Mucosa of rectum (tissue), 2 donors: ENCODE data around the gene ALOX15.

Experiments used
- H3K27ac ChIP-seq, 2 donors: one replicate each; pipeline ENCODE4 v1.7.0; 2013; ENCODE audit warnings: inconsistent platforms in 2 of 2, low read depth in 2 of 2, low read length in 2 of 2
- H3K27me3 ChIP-seq, 2 donors: one replicate each; pipeline ENCODE4 v1.7.0; 2013; ENCODE audit warnings: low read length in 2 of 2; ENCODE audit not compliant: control insufficient read depth in 2 of 2, insufficient read depth in 2 of 2
- H3K36me3 ChIP-seq, 2 donors: one replicate each; pipeline ENCODE4 v1.7.0; 2013; ENCODE audit warnings: low read length in 2 of 2; ENCODE audit not compliant: control insufficient read depth in 2 of 2, insufficient read depth in 2 of 2
- H3K4me1 ChIP-seq, 2 donors: one replicate each; pipeline ENCODE4 v1.7.0; 2013; ENCODE audit warnings: low read length in 2 of 2, mild to moderate bottlenecking in 1 of 2; ENCODE audit not compliant: control insufficient read depth in 2 of 2, insufficient read depth in 2 of 2
- H3K4me3 ChIP-seq, 2 donors: one replicate each; pipeline ENCODE4 v1.7.0; 2013; ENCODE audit warnings: low read length in 2 of 2
- H3K9ac ChIP-seq, 2 donors: one replicate each; pipeline ENCODE4 v1.7.0; 2013; ENCODE audit warnings: low read length in 2 of 2, low read depth in 1 of 2, mild to moderate bottlenecking in 1 of 2
- H3K9me3 ChIP-seq, 2 donors: one replicate each; pipeline ENCODE4 v1.7.0; 2013; ENCODE audit warnings: low read length in 2 of 2; ENCODE audit not compliant: control insufficient read depth in 2 of 2
- donor health status: healthy.
- donor health status: Normal muscosa, but diverticular disease.

ALOX15 gene

GRCh38 chr17:4588898-4589625 lies 52.4 kb downstream of the ALOX15 start:
- H3K9ac ChIP-seq = no peak overlapping the region
- peaks cover 9 to 14% of the 10 kb centered on the region in 2 donors for H3K27me3 ChIP-seq
- H3K9me3 ChIP-seq = no peaks in the 10 kb centered on the region
- H3K36me3 ChIP-seq = no peaks in the 10 kb centered on the region
- H3K4me1 ChIP-seq = peaks cover 1 to 4% of the 10 kb centered on the region in 2 donors
- H3K4me3 ChIP-seq = no peak overlapping the region
- no peak overlapping the region for H3K27ac ChIP-seq

- no peak overlapping the region for H3K27ac ChIP-seq
- peaks cover 4 to 7% of the 10 kb centered on the region in 2 donors for H3K4me1 ChIP-seq
- no peak overlapping the region for H3K9ac ChIP-seq
- H3K36me3 ChIP-seq = no peaks in the 10 kb centered on the region
- H3K4me3 ChIP-seq = no peak overlapping the region
- no peaks in the 10 kb centered on the region for H3K9me3 ChIP-seq
- peaks cover 16 to 19% of the 10 kb centered on the region in 2 donors for H3K27me3 ChIP-seq
These were observed 53.1 kb downstream of the ALOX15 start for GRCh38 chr17:4588391-4588790.

- H3K4me3 ChIP-seq = no peak overlapping the region
These were observed 53.7 kb downstream of the ALOX15 start for GRCh38 chr17:4587803-4588202.

GRCh38 chr17:4587195-4587594 lies 54.3 kb downstream of the ALOX15 start:
- no peaks in the 10 kb centered on the region for H3K9me3 ChIP-seq
- H3K36me3 ChIP-seq = no peaks in the 10 kb centered on the region
- H3K27ac ChIP-seq = no peak overlapping the region
- no peak overlapping the region for H3K4me3 ChIP-seq
- peaks cover 20 to 31% of the 10 kb centered on the region in 2 donors for H3K27me3 ChIP-seq
- H3K9ac ChIP-seq = no peak overlapping the region
- H3K4me1 ChIP-seq = peaks cover 4 to 7% of the 10 kb centered on the region in 2 donors

More at GRCh38 chr17:4587803-4588202, 53.7 kb downstream of the ALOX15 start:
- peaks cover 4 to 7% of the 10 kb centered on the region in 2 donors for H3K4me1 ChIP-seq
- H3K9me3 ChIP-seq = no peaks in the 10 kb centered on the region
- no peak overlapping the region for H3K9ac ChIP-seq
- H3K27me3 ChIP-seq = peaks cover 18 to 25% of the 10 kb centered on the region in 2 donors
- H3K27ac ChIP-seq = no peak overlapping the region
- H3K36me3 ChIP-seq = no peaks in the 10 kb centered on the region

GRCh38 chr17:4586043-4586442 lies 55.4 kb downstream of the ALOX15 start:
- no peaks in the 10 kb centered on the region for H3K9me3 ChIP-seq
- no peak overlapping the region for H3K27ac ChIP-seq
- H3K4me1 ChIP-seq = peaks cover 4 to 7% of the 10 kb centered on the region in 2 donors
- peaks cover 31 to 37% of the 10 kb centered on the region in 2 donors for H3K27me3 ChIP-seq
- no peak overlapping the region for H3K4me3 ChIP-seq
- H3K36me3 ChIP-seq = no peaks in the 10 kb centered on the region
- no peak overlapping the region for H3K9ac ChIP-seq

- Histone ChIP-seq H3K27ac (no peak overlapping the region), H3K4me1 (peaks cover 4 to 7% of the 10 kb centered on the region in 2 donors), H3K9ac (no peak overlapping the region), H3K9me3 (no peaks in the 10 kb centered on the region), H3K4me3 (no peak overlapping the region), H3K36me3 (no peaks in the 10 kb centered on the region), H3K27me3 (peaks cover 32 to 37% of the 10 kb centered on the region in 2 donors)
These were observed 55.9 kb downstream of the ALOX15 start for GRCh38 chr17:4585638-4585994.

- no peak overlapping the region for H3K9ac ChIP-seq
- peaks cover 4 to 7% of the 10 kb centered on the region in 2 donors for H3K4me1 ChIP-seq
- H3K27me3 ChIP-seq = peaks cover 32 to 37% of the 10 kb centered on the region in 2 donors
- no peaks in the 10 kb centered on the region for H3K36me3 ChIP-seq
- H3K9me3 ChIP-seq = no peaks in the 10 kb centered on the region
- peak overlapping the region in 1 of 2 donors; percentile 23 for H3K4me3 ChIP-seq
- H3K27ac ChIP-seq = no peak overlapping the region
These were observed 56.4 kb downstream of the ALOX15 start for GRCh38 chr17:4584917-4585637.

- Histone ChIP-seq H3K4me3 (peak within 1 kb of the TSS; percentile 9 to 50), H3K9me3 (no peaks in the 10 kb centered on the region), H3K36me3 (no peaks in the 10 kb centered on the region), H3K9ac (no peak within 1 kb of the TSS), H3K27ac (no peak within 1 kb of the TSS), H3K27me3 (peaks cover 32 to 37% of the 10 kb centered on the region in 2 donors), H3K4me1 (peaks cover 4 to 7% of the 10 kb centered on the region in 2 donors)
These were observed 57.2 kb downstream of the ALOX15 start, which contains the start of gene SMTNL2 for GRCh38 chr17:4584101-4584916. Gene SMTNL2, plus strand, starts transcription at chr17:4584529. Its CDS starts 77 bp downstream, at chr17:4584606.

- Histone ChIP-seq H3K27ac (no peak overlapping the region), H3K27me3 (peaks cover 32 to 37% of the 10 kb centered on the region in 2 donors), H3K36me3 (no peaks in the 10 kb centered on the region), H3K4me1 (peaks cover 4 to 7% of the 10 kb centered on the region in 2 donors), H3K9me3 (no peaks in the 10 kb centered on the region), H3K9ac (no peak overlapping the region), H3K4me3 (peak overlapping the region; percentile 9 to 50)
These were observed 57.7 kb downstream of the ALOX15 start for GRCh38 chr17:4583782-4584100.
